Measurements from ENCODE around the gene SAMD4A.

The SAMD4A gene

DNA sequence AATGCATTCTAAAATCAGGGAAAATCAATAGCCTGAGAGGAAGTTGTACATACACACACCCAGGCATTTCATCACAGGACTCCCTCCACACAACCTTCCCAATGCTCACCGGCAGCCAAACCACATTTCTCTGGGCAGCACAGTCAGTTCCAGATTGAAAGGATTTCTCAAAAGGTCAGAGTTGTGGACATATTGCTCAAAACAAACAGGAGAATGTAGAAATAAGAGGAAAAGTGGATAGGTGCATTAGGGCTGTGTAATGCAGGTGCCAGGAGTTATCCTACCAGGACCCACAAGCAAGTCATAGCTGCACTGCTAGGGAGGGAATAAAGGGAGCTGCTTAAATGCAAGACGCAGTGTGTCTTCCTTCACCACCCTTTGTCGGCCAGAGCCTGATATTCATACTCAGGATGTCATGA, 272.8 kb downstream of the SAMD4A start:
- no peak for FAIRE-seq

DNA sequence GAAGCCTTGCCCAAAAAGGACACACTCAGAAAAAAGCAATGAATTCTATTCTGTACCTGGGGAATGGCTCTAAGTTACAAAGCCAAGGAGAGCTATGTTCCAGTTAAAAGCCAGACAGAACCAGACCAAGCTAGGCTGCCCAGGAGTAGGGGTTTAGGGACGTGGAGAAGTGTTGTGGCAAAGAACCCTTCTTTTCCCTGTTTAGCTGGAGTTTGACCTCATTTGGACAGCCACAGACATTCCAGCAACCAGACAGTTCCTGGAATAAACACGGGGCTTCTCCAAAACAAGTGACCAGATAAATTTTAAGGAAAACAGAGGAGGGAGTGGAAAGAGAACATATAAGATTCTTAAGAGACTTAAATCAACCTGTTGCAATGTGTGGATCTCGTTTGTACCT, 273.4 kb downstream of the SAMD4A start:
- FAIRE-seq: no peak

DNA sequence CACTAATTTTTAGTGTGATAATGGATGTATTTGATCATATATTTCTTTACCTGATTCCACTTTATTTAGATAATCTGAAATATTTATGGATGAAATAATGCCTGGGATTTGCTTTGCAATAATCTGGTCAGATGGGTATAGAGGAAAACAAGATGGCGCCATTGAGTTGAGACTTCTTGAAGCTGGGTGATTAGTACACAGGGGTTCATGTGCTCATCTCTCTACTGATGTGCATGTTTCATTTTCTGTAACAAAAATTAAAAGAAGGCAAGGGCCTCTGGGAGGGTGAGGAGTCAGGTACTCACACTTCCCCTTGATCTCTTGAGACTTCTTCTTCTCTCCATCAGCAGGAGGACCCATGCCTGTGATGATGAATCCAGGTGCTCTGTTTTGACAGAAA, 273.9 kb downstream of the SAMD4A start:
- FAIRE-seq: no peak
